Fibroblast of the aortic adventitia (primary cell): ENCODE results near the gene HHAT. TPM values are rescaled to one million over a fixed set of nuclear protein-coding genes. Genes with fewer than 3 reads are reported as not detected.

ENCODE experiments used
- DNase-seq: peaks from one replicate; pipeline ENCODE4 v3.0.0-alpha.2; 2010; ENCODE audit warnings: low read depth
- H3K4me3 ChIP-seq: 2 replicates; pipeline ENCODE4 v1.5.1; 2011; ENCODE audit warnings: low read depth, mild to moderate bottlenecking, control low read depth, low read length, moderate library complexity
- total RNA-seq: library from RNA; depleted of rRNA; stranded (reverse); fragments of >200 nt; gene quantifications from 2 replicates; pipeline ENCODE4 v1.2.3, GENCODE V29; 2012; ENCODE audit warnings: low replicate concordance
- TF ChIP-seq, protein P1 (sequence below): IDR thresholded peaks from 2 replicates; pipeline ENCODE4 v1.5.1; 2011; ENCODE audit warnings: mild to moderate bottlenecking, low read length, control low read depth, inconsistent platforms; ENCODE audit not compliant: insufficient read depth

HHAT gene
- total RNA-seq, 1 donor, result 8.5 TPM

DNA sequence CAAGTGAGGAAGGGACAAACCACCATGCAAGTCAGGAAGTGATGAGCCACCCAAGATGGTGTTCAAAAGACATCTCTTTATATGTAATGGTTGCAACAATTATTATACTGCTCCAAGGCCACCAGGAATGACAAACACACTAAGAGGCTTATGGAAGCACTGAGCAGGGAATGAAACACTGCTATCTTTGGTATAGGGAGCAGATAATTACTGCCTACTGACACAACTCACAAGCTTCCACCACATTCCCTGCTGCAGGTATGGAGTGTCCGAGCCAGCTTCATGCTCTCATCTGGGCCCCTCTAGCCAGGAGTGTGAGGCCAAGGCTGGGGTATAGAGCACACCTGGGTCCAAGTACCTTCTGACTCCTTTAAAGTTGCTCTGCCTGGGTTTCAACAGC is 371.4 kb downstream of the HHAT start:
- TF ChIP-seq, protein P1, sequence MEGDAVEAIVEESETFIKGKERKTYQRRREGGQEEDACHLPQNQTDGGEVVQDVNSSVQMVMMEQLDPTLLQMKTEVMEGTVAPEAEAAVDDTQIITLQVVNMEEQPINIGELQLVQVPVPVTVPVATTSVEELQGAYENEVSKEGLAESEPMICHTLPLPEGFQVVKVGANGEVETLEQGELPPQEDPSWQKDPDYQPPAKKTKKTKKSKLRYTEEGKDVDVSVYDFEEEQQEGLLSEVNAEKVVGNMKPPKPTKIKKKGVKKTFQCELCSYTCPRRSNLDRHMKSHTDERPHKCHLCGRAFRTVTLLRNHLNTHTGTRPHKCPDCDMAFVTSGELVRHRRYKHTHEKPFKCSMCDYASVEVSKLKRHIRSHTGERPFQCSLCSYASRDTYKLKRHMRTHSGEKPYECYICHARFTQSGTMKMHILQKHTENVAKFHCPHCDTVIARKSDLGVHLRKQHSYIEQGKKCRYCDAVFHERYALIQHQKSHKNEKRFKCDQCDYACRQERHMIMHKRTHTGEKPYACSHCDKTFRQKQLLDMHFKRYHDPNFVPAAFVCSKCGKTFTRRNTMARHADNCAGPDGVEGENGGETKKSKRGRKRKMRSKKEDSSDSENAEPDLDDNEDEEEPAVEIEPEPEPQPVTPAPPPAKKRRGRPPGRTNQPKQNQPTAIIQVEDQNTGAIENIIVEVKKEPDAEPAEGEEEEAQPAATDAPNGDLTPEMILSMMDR, result no peak

DNA sequence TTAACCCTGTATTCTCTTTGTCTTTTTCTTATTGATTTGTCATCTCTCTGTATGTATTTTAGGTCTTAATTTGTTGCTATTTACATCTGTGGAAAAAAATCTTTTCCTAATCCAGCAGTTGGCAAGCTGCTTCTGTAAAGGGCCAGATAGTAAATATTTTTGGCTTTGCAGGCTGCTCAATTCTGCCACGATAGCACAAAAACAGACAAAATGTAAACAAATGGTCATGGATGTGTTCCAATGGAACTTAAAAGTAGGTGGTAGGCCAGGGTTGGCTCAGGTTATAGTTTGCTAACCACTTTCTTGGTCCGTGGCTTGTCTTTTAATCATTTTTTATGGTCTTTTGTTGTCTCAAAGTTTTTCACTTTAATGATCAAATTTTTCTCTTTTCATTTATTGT is 371.8 kb downstream of the HHAT start:
- TF ChIP-seq, protein P1, result no peak
- no peak for DNase-seq
- H3K4me3 ChIP-seq, result no peak overlapping the region

More for the DNA sequence above, 371.4 kb downstream of the HHAT start:
- no peak for DNase-seq
- no peak overlapping the region for H3K4me3 ChIP-seq

DNA sequence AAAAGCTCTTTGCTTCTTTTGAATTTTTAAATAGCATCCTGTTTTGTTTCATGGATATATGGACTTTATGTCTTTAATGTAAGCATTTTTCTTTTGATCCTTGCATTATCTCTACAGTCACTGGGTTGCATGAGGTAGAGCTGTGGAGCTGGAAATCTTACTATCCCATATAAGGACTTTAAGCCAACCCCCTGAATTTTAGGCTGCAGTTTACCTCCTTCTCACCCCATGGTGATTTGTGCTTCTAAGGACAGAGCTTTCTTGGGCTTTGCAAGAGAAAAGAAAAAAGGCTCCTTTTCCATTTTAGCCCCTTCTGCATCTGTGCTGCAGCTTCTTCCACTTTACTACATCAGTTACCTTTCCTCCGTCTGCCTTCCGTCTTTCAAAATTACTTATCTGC is 373.8 kb downstream of the HHAT start:
- DNase-seq, result no peak
- TF ChIP-seq, protein P1, result no peak
- no peak overlapping the region for H3K4me3 ChIP-seq

DNA sequence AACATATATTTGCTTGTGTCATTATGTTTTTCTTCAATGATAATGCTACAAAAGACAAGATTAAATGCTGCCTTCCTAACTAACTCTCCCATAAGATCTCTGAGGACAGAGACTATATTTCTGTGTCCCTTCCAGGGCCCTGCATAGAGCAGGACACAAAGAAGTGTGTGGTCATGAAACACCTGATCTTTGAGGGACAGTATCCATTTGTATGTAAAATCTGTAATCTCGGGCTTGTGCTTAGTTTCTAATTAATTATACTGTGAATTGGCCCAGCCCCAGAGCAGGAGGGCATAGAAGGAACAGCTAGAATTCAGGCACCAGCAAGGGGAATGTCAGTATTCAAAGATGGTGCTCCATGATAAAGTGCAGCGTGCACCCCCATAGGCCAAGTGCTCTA is 374.9 kb downstream of the HHAT start:
- TF ChIP-seq, protein P1, result no peak
- DNase-seq, result no peak
- no peak overlapping the region for H3K4me3 ChIP-seq

DNA sequence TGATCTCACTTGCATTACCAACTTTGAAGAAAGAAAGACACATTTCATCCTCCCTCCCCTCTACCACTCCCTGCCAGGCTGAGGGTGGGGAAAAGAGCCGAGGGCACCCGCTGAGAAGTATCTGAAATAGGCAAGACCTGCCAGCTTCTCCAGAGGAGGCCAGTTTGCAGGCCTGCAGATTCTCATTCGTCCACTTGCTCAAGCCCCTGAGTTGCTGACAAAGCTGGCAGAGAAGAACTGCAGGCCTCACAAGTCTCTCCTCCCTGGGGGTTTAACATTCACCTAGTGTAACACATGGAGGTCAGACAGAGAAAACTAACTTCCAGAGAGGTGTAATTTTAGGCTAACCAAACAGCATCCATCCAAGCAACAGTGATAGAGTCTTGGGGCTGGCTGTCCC is 376.4 kb downstream of the HHAT start:
- H3K4me3 ChIP-seq, result no peak overlapping the region
- TF ChIP-seq, protein P1, result no peak
- no peak for DNase-seq

DNA sequence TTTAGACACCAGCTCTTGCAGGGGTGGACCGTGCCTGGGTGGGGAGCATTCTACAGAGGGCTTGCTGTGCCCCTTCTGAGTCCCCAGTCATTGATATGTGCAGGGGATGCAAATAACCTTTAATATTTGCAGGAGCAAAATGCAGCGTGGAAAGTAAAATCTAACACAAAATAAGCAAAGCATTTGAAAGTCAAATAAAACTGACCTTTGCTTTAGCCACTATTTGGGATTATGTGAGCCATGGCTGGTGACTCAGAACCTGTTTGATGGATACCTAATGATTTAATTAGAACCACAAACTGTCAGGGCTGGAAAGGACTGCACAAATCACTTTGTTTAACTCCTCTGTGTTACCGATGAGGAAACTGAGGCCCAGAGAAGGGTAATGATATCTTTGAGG is 377.5 kb downstream of the HHAT start:
- no peak overlapping the region for H3K4me3 ChIP-seq
- no peak for DNase-seq
- TF ChIP-seq, protein P1, result no peak

DNA sequence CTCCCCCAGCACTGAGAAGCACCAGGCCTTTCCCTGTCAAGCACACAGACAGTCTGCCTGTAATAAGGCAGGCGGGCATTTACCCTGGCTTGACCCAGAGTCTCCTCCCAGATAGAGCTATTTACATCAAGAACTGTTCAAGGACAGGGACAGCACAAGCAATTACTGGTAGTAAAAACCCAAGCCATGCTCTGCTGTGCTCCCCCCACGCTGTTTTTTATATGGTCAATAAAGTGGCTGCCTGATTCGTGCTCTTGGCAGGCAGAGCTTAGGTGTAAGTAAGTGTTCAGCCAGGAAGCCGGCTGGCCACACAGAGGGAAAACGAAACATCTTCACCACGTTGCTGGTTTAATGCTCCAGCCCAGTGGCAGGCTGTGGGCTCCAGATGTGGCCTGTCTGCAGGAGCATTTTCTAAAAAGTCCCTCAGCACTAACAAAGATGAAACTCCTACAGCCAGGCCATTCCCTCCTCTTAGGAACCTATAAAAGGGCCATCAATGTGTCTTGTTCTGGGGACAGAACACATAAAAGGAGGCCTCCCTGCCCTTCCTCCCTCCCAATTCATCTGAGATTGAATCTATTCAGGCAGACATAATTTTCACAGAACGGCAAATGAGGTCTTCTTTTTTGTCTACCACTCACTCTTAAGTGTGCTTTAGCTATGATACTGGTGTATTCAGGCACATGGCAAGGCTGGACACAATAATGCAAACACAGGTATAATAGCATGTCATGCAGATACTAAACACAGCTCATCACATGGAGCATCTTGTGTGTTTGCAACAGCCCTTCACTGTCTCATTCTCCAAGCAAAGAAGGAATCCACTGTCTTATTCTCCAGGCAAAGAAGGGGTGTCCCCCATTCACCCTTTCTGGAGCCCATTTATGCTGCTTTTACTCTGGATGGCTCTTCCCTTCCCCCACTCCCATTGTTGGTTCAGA is 378.9 kb downstream of the HHAT start:
- no peak for DNase-seq
- TF ChIP-seq, protein P1, result no peak
- no peak overlapping the region for H3K4me3 ChIP-seq
